GM13976 (cell line): ENCODE data around the gene STARD3.

Source experiments
- DNase-seq: peaks from one replicate; pipeline ENCODE4 v3.0.0; 2012; ENCODE audit warnings: low spot score
- in situ Hi-C: fragments of 300-500 bp; cut with MboI; formaldehyde crosslinking; loops from one replicate; pipeline ENCODE4 v1.12.0; 2022; ENCODE audit warnings: low sequenced_read_pairs, mixed read lengths, inconsistent platforms; ENCODE audit not compliant: unreplicated experiment
- TF ChIP-seq, protein P1 (sequence below): IDR thresholded peaks from 2 replicates; pipeline ENCODE4 v1.5.1; 2012; ENCODE audit warnings: borderline replicate concordance, mild to moderate bottlenecking; ENCODE audit not compliant: insufficient read depth; ENCODE audit errors: extremely low read depth, missing control alignments, control extremely low read depth

Gene STARD3

DNA sequence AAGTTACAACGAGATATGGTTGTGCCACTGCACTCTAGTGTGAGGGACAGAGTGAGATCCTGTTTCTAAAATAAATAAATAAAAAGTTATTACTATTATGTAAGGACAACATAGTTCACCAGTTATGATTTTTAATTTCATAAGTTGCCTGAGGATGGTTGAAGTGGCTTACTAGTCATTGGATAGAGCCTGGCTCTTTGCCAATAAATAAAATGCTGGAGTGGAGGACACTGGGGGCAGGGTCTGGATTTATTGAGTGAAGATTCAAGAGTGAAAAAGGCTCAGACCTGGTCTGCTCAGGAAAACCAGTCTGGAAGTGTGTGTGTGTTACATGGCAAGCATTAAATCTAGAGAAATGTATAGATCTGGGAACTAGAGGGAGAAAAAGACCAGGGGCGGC, 2.1 kb downstream of the STARD3 start:
- TF ChIP-seq, protein P1, sequence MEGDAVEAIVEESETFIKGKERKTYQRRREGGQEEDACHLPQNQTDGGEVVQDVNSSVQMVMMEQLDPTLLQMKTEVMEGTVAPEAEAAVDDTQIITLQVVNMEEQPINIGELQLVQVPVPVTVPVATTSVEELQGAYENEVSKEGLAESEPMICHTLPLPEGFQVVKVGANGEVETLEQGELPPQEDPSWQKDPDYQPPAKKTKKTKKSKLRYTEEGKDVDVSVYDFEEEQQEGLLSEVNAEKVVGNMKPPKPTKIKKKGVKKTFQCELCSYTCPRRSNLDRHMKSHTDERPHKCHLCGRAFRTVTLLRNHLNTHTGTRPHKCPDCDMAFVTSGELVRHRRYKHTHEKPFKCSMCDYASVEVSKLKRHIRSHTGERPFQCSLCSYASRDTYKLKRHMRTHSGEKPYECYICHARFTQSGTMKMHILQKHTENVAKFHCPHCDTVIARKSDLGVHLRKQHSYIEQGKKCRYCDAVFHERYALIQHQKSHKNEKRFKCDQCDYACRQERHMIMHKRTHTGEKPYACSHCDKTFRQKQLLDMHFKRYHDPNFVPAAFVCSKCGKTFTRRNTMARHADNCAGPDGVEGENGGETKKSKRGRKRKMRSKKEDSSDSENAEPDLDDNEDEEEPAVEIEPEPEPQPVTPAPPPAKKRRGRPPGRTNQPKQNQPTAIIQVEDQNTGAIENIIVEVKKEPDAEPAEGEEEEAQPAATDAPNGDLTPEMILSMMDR, result no peak
- in situ Hi-C loops, result loop anchor here (10.0 kb wide), 1 partner anchor 106 kb away; no protein-coding TSS in a partner anchor
- no peak for DNase-seq

GRCh38 chr17:39639566-39640458, 2.9 kb downstream of the STARD3 start:
- in situ Hi-C loops, result loop anchor here (10.0 kb wide), 1 partner anchor 105 kb away; no protein-coding TSS in a partner anchor
- no peak for DNase-seq
- TF ChIP-seq, protein P1, result no peak

- no peak for DNase-seq
- in situ Hi-C loops, result no loop called here
- TF ChIP-seq, protein P1, result no peak
Observed at GRCh38 chr17:39640591-39641031, 3.7 kb downstream of the STARD3 start.

DNA sequence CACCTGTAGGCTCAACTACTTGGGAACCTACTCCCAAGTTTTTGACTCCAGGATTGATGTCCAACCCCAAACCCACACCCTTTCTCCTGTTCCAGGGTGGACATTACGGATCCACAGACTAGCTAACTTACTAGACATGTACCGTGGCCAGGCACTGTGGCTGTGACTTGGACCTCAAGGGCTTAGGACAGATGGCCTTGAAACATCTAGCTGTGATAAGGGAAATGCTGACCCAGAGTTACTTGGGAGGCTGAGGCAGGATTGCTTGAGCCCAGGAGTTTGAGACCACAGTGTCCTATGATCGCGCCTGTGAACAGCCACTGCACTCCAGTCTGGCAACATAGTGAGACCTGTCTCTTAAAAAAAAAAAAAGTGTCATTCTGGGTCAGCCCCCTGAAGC, 4.2 kb downstream of the STARD3 start:
- in situ Hi-C loops, result no loop called here
- TF ChIP-seq, protein P1, result no peak
- DNase-seq, result no peak

GRCh38 chr17:39641883-39642282, 4.9 kb downstream of the STARD3 start:
- in situ Hi-C loops, result no loop called here
- DNase-seq, result no peak
- TF ChIP-seq, protein P1, result no peak

GRCh38 chr17:39642291-39643074, 5.5 kb downstream of the STARD3 start:
- in situ Hi-C loops, result no loop called here
- no peak for DNase-seq
- TF ChIP-seq, protein P1, result no peak
